HEK293T (cell line): ENCODE data around the gene TRIM43.
"Not testable (repeated sequence)": the region's sequence is repeated elsewhere in the genome, so short reads cannot be mapped to it uniquely, and the experiment has no call there.

ENCODE experiments used
- ARNT ChIP-seq: fragments of 450-650 bp; IDR thresholded peaks from 2 replicates; pipeline ENCODE4 v1.6.1; 2017; ENCODE audit warnings: mild to moderate bottlenecking
- BHLHE40 ChIP-seq: fragments of 450-650 bp; IDR thresholded peaks from 2 replicates; pipeline ENCODE4 v1.6.1; 2016; ENCODE audit warnings: mild to moderate bottlenecking, moderate library complexity, borderline replicate concordance
- CTBP1 ChIP-seq: fragments of 450-650 bp; IDR thresholded peaks from 2 replicates; pipeline ENCODE4 v1.6.1; 2016; ENCODE audit warnings: borderline replicate concordance
- ELF4 ChIP-seq: fragments of 450-650 bp; IDR thresholded peaks from 2 replicates; pipeline ENCODE4 v1.6.1; 2017; ENCODE audit warnings: antibody characterized with exemption
- FOXA1 ChIP-seq: fragments of 450-650 bp; IDR thresholded peaks from 2 replicates; pipeline ENCODE4 v1.6.1; 2016; ENCODE audit warnings: mild to moderate bottlenecking
- FOXK2 ChIP-seq: fragments of 450-650 bp; IDR thresholded peaks from 2 replicates; pipeline ENCODE4 v1.6.1; 2016; ENCODE audit warnings: mild to moderate bottlenecking
- FOXM1 ChIP-seq: fragments of 450-650 bp; IDR thresholded peaks from 2 replicates; pipeline ENCODE4 v1.6.1; 2017; ENCODE audit warnings: mild to moderate bottlenecking, borderline replicate concordance
- HDGF ChIP-seq: fragments of 450-650 bp; IDR thresholded peaks from 2 replicates; pipeline ENCODE4 v1.6.1; 2017; ENCODE audit warnings: antibody characterized with exemption, borderline replicate concordance
- L3MBTL2 ChIP-seq: fragments of 450-650 bp; conservative IDR thresholded peaks from 2 replicates; pipeline ENCODE4 v1.6.1; 2016; ENCODE audit warnings: mild to moderate bottlenecking
- SUZ12 ChIP-seq: fragments of 450-650 bp; IDR thresholded peaks from 2 replicates; pipeline ENCODE4 v1.6.1; 2016; ENCODE audit warnings: mild to moderate bottlenecking
- ZNF384 ChIP-seq: fragments of 450-650 bp; IDR thresholded peaks from 2 replicates; pipeline ENCODE4 v1.6.1; 2016
- TF ChIP-seq, protein P1 (sequence below): fragments of 450-650 bp; IDR thresholded peaks from 2 replicates; pipeline ENCODE4 v1.6.1; 2016

DNA sequence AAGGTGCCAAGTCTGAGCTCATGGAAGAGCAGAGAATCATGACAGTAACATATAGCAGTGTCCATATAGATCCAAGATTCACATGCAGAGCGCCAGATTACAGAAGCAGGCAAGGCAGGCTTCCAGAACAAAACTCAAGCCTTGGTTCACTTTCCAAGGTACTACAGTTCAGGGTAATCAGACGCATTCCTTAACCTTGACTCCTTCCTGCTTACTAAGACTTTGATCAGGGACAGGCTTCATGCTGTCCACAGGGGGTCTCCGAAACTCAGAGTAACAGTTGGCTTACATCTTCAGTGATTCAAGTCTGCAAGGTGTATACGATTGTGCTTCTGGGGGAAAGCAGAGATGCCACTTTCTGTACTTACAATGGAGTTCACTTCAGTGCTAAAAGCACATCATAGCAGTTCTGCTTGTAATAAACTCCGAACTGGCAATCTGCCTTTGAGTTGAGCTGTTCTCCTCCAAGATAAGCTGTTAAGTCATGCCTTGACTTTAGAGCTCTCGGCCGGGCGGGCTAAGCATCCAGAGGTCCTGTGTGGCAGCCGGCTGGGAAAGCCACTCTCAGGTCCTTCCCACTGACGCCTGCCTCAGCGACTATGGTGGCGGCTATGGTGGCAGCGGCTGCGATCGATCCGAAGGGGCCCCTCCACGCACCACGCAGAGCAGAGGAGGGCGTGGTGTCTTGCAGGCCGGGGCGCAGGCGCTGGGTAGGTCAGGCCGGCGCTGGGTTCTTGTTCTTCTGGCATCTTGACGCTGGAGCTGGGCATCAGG, 48.9 kb downstream of the TRIM43 start:
- TF ChIP-seq SUZ12, HDGF, ZNF384, L3MBTL2, CTBP1, FOXM1, ARNT, ELF4, BHLHE40, FOXK2, FOXA1: not testable (repeated sequence)
- TF ChIP-seq, protein P1, sequence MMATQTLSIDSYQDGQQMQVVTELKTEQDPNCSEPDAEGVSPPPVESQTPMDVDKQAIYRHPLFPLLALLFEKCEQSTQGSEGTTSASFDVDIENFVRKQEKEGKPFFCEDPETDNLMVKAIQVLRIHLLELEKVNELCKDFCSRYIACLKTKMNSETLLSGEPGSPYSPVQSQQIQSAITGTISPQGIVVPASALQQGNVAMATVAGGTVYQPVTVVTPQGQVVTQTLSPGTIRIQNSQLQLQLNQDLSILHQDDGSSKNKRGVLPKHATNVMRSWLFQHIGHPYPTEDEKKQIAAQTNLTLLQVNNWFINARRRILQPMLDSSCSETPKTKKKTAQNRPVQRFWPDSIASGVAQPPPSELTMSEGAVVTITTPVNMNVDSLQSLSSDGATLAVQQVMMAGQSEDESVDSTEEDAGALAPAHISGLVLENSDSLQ = not testable (repeated sequence)
